ENCODE data around the gene SGMS1.
"Not testable (repeated sequence)": the region's sequence is repeated elsewhere in the genome, so short reads cannot be mapped to it uniquely, and the experiment has no call there.

SGMS1 gene

GRCh38 chr10:50554376-50554994, 69.3 kb downstream of the SGMS1 start:
- no peak for DNase-seq

- DNase-seq, result no peak
These were observed 70.8 kb downstream of the SGMS1 start for GRCh38 chr10:50552771-50553535.

GRCh38 chr10:50552308-50552707, 71.4 kb downstream of the SGMS1 start:
- DNase-seq, result no peak

- no peak for DNase-seq
These were observed 71.9 kb downstream of the SGMS1 start for GRCh38 chr10:50551894-50552293.

- DNase-seq, result no peak
These were observed 73.4 kb downstream of the SGMS1 start for GRCh38 chr10:50550291-50550839.

GRCh38 chr10:50549186-50549585, 74.6 kb downstream of the SGMS1 start:
- not testable (repeated sequence) for DNase-seq

GRCh38 chr10:50548481-50548880, 75.3 kb downstream of the SGMS1 start:
- DNase-seq, result not testable (repeated sequence)

- not testable (repeated sequence) for DNase-seq
These were observed 77.5 kb downstream of the SGMS1 start for GRCh38 chr10:50546287-50546686.

- no peak for DNase-seq
These were observed 77.9 kb downstream of the SGMS1 start for GRCh38 chr10:50545846-50546245.

- no peak for DNase-seq
These were observed 78.8 kb downstream of the SGMS1 start for GRCh38 chr10:50544857-50545429.

GRCh38 chr10:50544095-50544856, 79.5 kb downstream of the SGMS1 start:
- no peak for DNase-seq

GRCh38 chr10:50542871-50543270, 80.9 kb downstream of the SGMS1 start:
- no peak for DNase-seq

GRCh38 chr10:50541921-50542320, 81.8 kb downstream of the SGMS1 start:
- no peak for DNase-seq

GRCh38 chr10:50541317-50541716, 82.4 kb downstream of the SGMS1 start:
- no peak for DNase-seq

GRCh38 chr10:50540826-50541122, 83.0 kb downstream of the SGMS1 start:
- DNase-seq, result no peak

- DNase-seq, result no peak
These were observed 83.5 kb downstream of the SGMS1 start for GRCh38 chr10:50540069-50540825.

- DNase-seq, result no peak
These were observed 85.0 kb downstream of the SGMS1 start for GRCh38 chr10:50538555-50539398.

- no peak for DNase-seq
These were observed 87.0 kb downstream of the SGMS1 start for GRCh38 chr10:50536617-50537240.

GRCh38 chr10:50534748-50535376, 88.9 kb downstream of the SGMS1 start:
- not testable (repeated sequence) for DNase-seq

- DNase-seq, result no peak
These were observed 90.5 kb downstream of the SGMS1 start for GRCh38 chr10:50533296-50533695.

Data from RPMI8226 (cell line).